CD4-positive, alpha-beta T cell treated with Interleukin-21 for 1 hour (primary cell): ENCODE results near the gene ABCB11.

Experiments used
- DNase-seq: peaks from one replicate; pipeline ENCODE4 v3.0.0-alpha.2; 2020

The ABCB11 gene

DNA sequence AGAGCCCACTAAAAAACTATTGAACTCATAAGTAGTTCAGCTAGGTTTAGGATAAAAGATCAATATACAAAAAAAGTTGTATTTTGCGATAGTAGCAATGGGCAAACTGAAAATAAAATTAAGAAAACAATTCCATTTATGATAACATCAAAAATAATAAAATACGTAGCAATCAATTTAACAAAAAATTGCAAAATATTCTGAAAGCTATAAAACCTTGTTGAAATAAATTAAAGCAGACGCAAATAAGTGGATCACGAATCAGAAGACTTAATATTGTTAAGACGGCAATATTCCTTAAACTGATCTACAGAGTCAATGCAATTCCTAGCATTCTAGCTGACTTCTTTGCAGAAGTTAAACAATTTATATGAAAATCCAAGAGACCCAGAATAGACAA is 24.5 kb downstream of the ABCB11 start:
- no peak for DNase-seq

GRCh38 chr2:169005994-169006393 is 25.1 kb downstream of the ABCB11 start:
- no peak for DNase-seq

DNA sequence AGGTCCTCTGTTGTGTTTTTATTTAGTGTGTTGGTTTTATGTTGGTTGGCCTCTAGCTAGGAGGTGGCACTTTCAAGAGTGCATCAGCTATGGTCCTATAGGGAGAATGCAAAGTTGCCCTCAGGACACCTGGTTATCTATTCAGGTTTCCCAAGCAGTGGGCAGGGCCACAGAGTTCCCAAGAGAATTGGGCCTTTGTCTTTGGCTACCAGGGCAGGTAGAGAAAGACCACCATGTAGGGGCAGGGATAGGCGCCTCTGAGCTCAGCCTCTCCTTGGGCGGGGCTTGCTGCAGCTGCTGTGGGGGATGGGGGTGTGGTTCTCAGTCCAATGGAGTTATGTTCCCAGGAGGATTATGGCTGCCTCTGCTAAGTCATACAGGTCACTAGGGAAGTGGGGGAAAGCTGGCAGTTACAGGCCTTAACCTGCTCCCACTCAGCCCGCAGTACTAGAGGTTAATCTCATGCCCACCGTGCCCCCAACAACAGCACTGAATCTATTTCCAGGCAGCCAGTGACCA is 26.0 kb downstream of the ABCB11 start:
- DNase-seq: no peak

DNA sequence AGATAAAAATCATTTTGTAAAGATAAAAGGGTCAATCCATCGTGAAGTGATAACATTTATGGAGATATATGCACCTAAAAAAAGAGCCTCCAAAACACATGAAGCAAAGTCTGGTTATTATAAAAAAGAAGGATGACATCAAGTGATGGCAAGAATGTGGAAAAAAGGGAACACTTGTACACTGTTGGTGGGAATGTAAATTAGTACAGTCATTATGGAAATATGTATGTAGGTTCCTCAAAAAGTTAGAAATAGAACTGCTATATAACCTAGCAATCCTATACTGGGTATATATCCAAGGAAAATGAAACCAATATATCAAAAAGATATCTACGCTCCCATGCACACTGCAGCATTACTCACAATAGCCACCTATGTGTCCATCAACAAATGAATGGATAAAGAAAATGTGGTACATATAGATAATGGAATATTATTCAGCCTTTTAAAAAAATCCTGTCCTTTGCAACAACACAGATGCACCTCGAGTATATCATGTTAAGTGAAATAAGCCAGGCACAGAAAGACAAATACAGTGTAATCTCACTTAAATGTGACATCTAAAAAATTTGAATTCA is 28.9 kb downstream of the ABCB11 start:
- no peak for DNase-seq

GRCh38 chr2:169001116-169001815 is 29.9 kb downstream of the ABCB11 start:
- DNase-seq: no peak

DNA sequence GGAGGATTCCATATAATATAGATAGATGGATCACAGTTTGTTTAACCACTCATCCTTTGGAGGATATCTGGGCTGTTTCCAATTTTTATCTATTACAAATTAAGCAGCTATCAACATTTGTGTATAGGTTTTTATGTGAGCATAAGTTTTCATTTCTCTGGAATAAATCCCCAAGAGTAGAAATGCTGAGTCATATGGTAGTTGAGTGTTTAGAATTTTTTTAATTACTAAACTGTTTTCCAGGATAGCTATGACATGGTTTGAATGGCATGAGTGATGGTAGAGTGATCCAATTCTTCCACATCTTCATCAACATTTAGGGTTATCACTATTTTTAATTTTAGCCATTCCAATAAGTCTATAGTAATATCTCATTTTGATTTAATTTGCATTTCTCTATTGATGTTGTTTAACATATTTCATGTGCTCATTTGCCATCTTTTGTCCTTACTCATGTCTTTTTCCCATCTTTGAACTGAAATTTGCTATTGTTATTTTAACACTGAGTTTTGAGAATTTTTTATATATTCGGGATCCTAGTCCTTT is 31.4 kb downstream of the ABCB11 start:
- no peak for DNase-seq

DNA sequence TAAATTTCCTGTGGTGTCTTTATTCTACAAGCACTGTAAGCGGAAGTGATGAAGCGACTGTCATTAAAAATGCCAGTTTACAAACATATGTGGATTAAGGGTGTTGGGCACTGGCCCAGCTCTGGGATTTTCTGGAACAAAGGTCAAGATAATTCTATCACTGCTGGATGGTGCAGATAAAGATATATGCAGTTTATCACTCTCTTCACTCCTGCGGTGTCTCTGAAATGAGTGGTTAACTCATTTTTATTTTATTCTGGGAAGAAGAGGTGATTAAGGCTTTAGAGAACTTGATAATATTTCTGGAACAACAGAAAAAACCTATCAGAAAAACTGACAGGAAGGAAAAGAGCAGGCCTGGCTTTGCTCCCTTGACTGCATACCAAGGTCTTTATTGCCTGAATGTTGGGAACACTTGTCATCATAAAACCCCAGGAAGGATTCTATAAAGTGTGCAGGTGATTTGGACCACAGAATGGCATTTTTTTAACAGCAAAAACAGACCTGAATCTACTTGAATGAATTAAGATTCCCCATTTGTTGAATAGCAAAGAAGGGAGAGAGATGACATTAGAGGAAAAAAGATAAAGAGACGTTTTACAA is 32.4 kb downstream of the ABCB11 start:
- no peak for DNase-seq

GRCh38 chr2:168997794-168998193 is 33.3 kb downstream of the ABCB11 start:
- no peak for DNase-seq

GRCh38 chr2:168997118-168997521 is 34.0 kb downstream of the ABCB11 start:
- no peak for DNase-seq

- DNase-seq: no peak
Measured at GRCh38 chr2:168995744-168996143, 35.4 kb downstream of the ABCB11 start.

GRCh38 chr2:168993538-168993937 is 37.6 kb downstream of the ABCB11 start:
- no peak for DNase-seq

- no peak for DNase-seq
Measured at GRCh38 chr2:168992591-168993349, 38.4 kb downstream of the ABCB11 start.

GRCh38 chr2:168992026-168992425 is 39.1 kb downstream of the ABCB11 start:
- DNase-seq: no peak

GRCh38 chr2:168988755-168989154 is 42.4 kb downstream of the ABCB11 start:
- DNase-seq: no peak

GRCh38 chr2:168986398-168986943 is 44.7 kb downstream of the ABCB11 start:
- DNase-seq: no peak

- no peak for DNase-seq
Measured at GRCh38 chr2:168981651-168982050, 49.5 kb downstream of the ABCB11 start.

- DNase-seq: no peak
Measured at GRCh38 chr2:168978461-168978861, 52.7 kb downstream of the ABCB11 start.

- DNase-seq: no peak
Measured at GRCh38 chr2:168977608-168978007, 53.5 kb downstream of the ABCB11 start.

- no peak for DNase-seq
Measured at GRCh38 chr2:168976034-168976654, 55.0 kb downstream of the ABCB11 start.

DNA sequence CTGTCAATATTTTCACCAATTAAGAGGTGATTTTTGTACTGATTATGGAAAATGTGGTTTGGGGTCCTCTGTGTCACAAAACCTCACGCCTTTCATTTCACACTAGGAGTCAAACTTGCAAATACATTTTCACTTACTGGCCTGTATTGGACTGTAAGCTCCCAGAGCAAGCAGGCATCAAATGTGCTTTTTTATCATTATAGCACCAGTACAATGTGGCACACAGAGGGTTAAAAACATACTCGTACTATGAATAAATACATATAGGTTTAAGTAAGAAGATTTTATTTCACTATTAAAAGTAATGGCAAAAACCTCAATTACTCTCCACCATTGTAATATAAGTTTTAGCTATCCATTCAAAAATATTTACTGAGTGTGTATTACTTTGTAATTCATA is 56.7 kb downstream of the ABCB11 start:
- no peak for DNase-seq

DNA sequence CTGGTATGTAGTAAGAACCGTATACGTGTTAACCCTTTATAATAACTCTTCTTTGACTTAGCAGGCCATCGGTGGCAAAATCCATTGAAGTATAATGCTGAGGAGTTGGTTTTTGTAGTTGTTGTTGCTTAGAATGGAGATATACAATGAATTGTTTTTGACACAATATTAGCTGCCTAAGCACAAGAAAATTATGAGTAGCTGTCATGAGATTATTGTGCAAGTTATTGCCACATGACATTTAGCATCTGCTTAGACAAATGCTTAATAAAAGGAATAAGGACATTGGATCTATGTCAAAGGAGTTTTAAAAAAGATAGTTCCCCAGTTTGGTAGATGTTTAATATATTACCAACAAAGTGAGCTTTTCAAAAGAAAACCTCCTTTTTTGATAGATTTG is 59.9 kb downstream of the ABCB11 start:
- no peak for DNase-seq

DNA sequence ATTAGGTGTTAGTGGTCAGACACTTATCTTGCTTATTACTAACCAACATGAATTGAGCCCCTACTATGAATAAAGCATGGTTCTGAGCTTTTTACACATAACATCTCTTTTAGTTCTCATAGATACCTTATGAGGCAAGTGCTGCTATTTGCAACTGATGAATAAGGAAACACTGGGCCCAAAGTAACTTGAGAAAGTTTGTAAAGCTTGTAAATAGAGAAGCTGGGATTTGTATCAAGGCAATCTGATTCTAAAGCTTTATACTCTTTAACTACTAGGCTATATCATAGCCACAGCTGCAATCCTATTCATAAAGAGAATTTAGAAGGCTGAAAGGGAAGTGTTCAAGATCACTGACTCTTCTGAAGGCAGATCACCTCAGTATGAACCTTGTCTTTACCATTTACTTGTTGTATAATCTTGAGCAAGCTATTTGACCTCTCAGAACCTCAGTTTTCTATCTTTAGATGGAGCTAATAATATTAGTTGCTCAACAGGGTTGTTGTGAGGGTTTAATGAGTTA is 60.4 kb downstream of the ABCB11 start:
- DNase-seq: no peak
